ENCODE data around the gene TRIM56.

DNA sequence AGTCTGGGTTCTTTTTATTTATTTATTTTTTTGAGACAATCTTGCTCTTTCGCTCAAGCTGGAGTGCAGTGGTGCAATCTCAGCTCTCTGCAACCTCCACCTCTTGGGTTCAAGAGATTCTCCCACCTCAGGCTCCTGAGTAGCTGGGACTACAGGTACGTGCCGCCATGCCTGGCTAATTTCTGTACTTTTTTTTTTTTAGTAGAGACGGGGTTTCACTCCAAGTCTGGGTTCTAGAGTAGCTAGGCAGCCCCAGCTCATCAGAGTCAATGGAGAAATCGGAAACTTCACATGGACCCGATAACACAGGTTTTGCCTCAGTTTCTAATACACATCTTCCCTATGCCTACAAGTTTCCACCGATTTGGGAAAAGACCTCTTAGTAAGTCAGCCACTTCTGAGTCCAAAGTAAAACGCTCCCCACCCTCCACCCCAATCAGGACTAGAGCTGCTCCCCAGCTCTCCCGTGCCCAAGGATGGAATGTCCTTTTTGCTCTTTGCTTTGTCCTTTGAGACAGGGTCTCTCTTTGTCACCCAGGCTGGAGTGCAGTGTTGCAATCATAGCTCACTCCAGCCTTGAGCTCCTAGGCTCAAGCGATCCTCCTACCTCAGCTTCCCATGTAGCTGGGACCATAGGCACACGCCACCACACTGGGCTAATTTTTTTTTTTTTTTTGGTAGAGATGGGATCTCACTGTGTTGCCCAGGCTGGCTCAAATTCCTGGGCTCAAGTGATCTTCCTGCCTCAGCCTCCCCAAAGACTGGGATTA lies 37.8 kb downstream of the TRIM56 start:
- TF ChIP-seq, protein P1, sequence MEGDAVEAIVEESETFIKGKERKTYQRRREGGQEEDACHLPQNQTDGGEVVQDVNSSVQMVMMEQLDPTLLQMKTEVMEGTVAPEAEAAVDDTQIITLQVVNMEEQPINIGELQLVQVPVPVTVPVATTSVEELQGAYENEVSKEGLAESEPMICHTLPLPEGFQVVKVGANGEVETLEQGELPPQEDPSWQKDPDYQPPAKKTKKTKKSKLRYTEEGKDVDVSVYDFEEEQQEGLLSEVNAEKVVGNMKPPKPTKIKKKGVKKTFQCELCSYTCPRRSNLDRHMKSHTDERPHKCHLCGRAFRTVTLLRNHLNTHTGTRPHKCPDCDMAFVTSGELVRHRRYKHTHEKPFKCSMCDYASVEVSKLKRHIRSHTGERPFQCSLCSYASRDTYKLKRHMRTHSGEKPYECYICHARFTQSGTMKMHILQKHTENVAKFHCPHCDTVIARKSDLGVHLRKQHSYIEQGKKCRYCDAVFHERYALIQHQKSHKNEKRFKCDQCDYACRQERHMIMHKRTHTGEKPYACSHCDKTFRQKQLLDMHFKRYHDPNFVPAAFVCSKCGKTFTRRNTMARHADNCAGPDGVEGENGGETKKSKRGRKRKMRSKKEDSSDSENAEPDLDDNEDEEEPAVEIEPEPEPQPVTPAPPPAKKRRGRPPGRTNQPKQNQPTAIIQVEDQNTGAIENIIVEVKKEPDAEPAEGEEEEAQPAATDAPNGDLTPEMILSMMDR (IDR thresholded peaks at IDR 0.05; ENCODE audit: insufficient read depth, low read length, poor library complexity, severe bottlenecking) = no peak
- TF ChIP-seq EZH2phosphoT487 (conservative IDR thresholded peaks at IDR 0.05; ENCODE audit: low read length) = no peak

Data from SU-DHL-6 (cell line).